HepG2 (cell line): ENCODE measurements around the gene NAGS. TPM values are rescaled to one million over a fixed set of nuclear protein-coding genes. Genes with fewer than 3 reads are reported as not detected.

Source experiments
- CBX5 ChIP-seq: sonication (generic); formaldehyde crosslinking; IDR thresholded peaks from 2 replicates; pipeline ENCODE4 v1.4.0; 2020; ENCODE audit warnings: missing genetic modification reagents, borderline replicate concordance
- DR1 ChIP-seq: sonication (generic); formaldehyde crosslinking; IDR thresholded peaks from 2 replicates; pipeline ENCODE4 v1.8.0; 2021; ENCODE audit warnings: mild to moderate bottlenecking, missing genetic modification reagents, inconsistent platforms
- ELF3 ChIP-seq: IDR thresholded peaks from 2 replicates; pipeline ENCODE4 v1.6.1; 2016; ENCODE audit warnings: missing genetic modification reagents, missing compliant biosample characterization
- FOXK1 ChIP-seq: sonication (generic); formaldehyde crosslinking; IDR thresholded peaks from 2 replicates; pipeline ENCODE4 v1.4.0; 2020; ENCODE audit warnings: low read depth, missing genetic modification reagents, borderline replicate concordance
- GATAD1 ChIP-seq: IDR thresholded peaks from 2 replicates; pipeline ENCODE4 v1.6.1; 2016; ENCODE audit warnings: missing genetic modification reagents, missing compliant biosample characterization
- IKZF5 ChIP-seq: IDR thresholded peaks from 2 replicates; pipeline ENCODE4 v1.6.1; 2018; ENCODE audit warnings: missing genetic modification reagents, mild to moderate bottlenecking, missing compliant biosample characterization
- IRF9 ChIP-seq: sonication (generic); formaldehyde crosslinking; IDR thresholded peaks from 2 replicates; pipeline ENCODE4 v1.8.0; 2022; ENCODE audit warnings: missing genetic modification reagents, mild to moderate bottlenecking, borderline replicate concordance
- ISL2 ChIP-seq: sonication (generic); formaldehyde crosslinking; IDR thresholded peaks from 2 replicates; pipeline ENCODE4 v1.5.0; 2020; ENCODE audit warnings: missing genetic modification reagents
- MIXL1 ChIP-seq: IDR thresholded peaks from 2 replicates; pipeline ENCODE4 v1.6.1; 2016
- NFKB2 ChIP-seq: sonication (generic); formaldehyde crosslinking; IDR thresholded peaks from 2 replicates; pipeline ENCODE4 v1.4.0; 2020; ENCODE audit warnings: missing genetic modification reagents, borderline replicate concordance
- NR2F2 ChIP-seq: IDR thresholded peaks from 2 replicates; pipeline ENCODE4 v1.6.1; 2012; ENCODE audit warnings: low read depth, inconsistent platforms, borderline replicate concordance
- PATZ1 ChIP-seq: sonication (generic); formaldehyde crosslinking; IDR thresholded peaks from 2 replicates; pipeline ENCODE4 v1.4.0; 2020; ENCODE audit warnings: missing genetic modification reagents
- POLR2A ChIP-seq, 2 experiments: IDR thresholded peaks; 2 replicates each; pipeline ENCODE4 v1.6.1; 2011; ENCODE audit warnings: low read depth in 2 of 2, low read length in 2 of 2, mild to moderate bottlenecking in 1 of 2, moderate library complexity in 1 of 2; ENCODE audit not compliant: insufficient read depth in 1 of 2
- SALL2 ChIP-seq: sonication (generic); formaldehyde crosslinking; IDR thresholded peaks from 2 replicates; pipeline ENCODE4 v1.8.1; 2023; ENCODE audit warnings: mild to moderate bottlenecking, missing genetic modification reagents, inconsistent platforms
- SPEN ChIP-seq: sonication (generic); formaldehyde crosslinking; IDR thresholded peaks from 2 replicates; pipeline ENCODE4 v1.5.1; 2020; ENCODE audit warnings: low read depth, mild to moderate bottlenecking, missing genetic modification reagents
- ZHX2 ChIP-seq, 2 experiments: sonication (generic) in 1 of 2; formaldehyde crosslinking in 1 of 2; IDR thresholded peaks; 2 replicates each; pipeline versions ENCODE4 v1.6.1 to v1.9.0; 2014 to 2022; ENCODE audit warnings: antibody characterized with exemption in 1 of 2, borderline replicate concordance in 1 of 2, inconsistent platforms in 1 of 2, low read depth in 1 of 2, missing genetic modification reagents in 1 of 2
- ZMYM4 ChIP-seq: sonication (generic); formaldehyde crosslinking; IDR thresholded peaks from 2 replicates; pipeline ENCODE4 v1.8.1; 2023; ENCODE audit warnings: mild to moderate bottlenecking, missing genetic modification reagents
- ZNF124 ChIP-seq: sonication (generic); formaldehyde crosslinking; IDR thresholded peaks from 2 replicates; pipeline ENCODE4 v1.4.0; 2020; ENCODE audit warnings: missing genetic modification reagents
- ZNF441 ChIP-seq: sonication (generic); formaldehyde crosslinking; IDR thresholded peaks from 2 replicates; pipeline ENCODE4 v1.7.0; 2021; ENCODE audit warnings: missing genetic modification reagents, borderline replicate concordance
- ZNF607 ChIP-seq: sonication (generic); formaldehyde crosslinking; IDR thresholded peaks from 2 replicates; pipeline ENCODE4 v1.5.1; 2020; ENCODE audit warnings: missing genetic modification reagents, mild to moderate bottlenecking, borderline replicate concordance
- polyA plus RNA-seq, 8 experiments: library from polyadenylated mRNA; depleted of rRNA in 3 of 8; stranded (reverse) in 7 of 8; unstranded in 1 of 8; fragments of >200 nt; fragmentation: Illumina TruSeq in 4 of 8; extraction: Trizol in 4 of 8; gene quantifications; 2 replicates each; pipeline versions ENCODE4 v1.2.1 to v1.2.3, GENCODE V29; 2011 to 2016; ENCODE audit warnings: low read depth in 4 of 8, missing spikeins in 1 of 8, mixed read lengths in 1 of 8; ENCODE audit not compliant: insufficient read depth in 1 of 8
- total RNA-seq, 5 experiments: library from RNA; depleted of rRNA; stranded (reverse); fragments of >200 nt; fragmentation: Illumina TruSeq; extraction: Trizol; gene quantifications; 2 replicates each; pipeline ENCODE4 v1.2.3, GENCODE V29; 2016; ENCODE audit warnings: low read depth in 1 of 5

Gene NAGS
- total and polyA plus RNA-seq, 2 of the 13 experiments (the other 11 are each of a cell fraction or from before 2014, with no cell fraction given): 4.3 to 5.1 TPM

- TF ChIP-seq SPEN (0 out of 2 replicates have a peak, but pooled peaks have one; percentile 17), MIXL1 (no peak; the same call in 1 of the 2 replicates), ZNF607 (CRISPR knock-in tag) (0 out of 2 replicates have a peak, but pooled peaks have one; percentile 55), ZHX2 (IDR thresholded peaks at IDR 0.05; ENCODE audit: low read depth) (0 out of 2 replicates have a peak, but pooled peaks have one; percentile 15), ZHX2 (CRISPR knock-in tag; IDR thresholded peaks at IDR 0.05; ENCODE audit: borderline replicate concordance) (no peak), GATAD1 (CRISPR knock-in tag) (0 out of 2 replicates have a peak, but pooled peaks have one; percentile 29), IRF9 (no peak), ZMYM4 (peak; percentile 42; the same call in 1 of the 2 replicates), POLR2A (IDR thresholded peaks at IDR 0.05; ENCODE audit: insufficient read depth in 1 of 2, low read depth in 2 of 2, low read length in 2 of 2) (peak; percentile 81 to 86), IKZF5 (CRISPR knock-in tag) (peak; percentile 70; the same call in 1 of the 2 replicates), FOXK1 (CRISPR knock-in tag) (0 out of 2 replicates have a peak, but pooled peaks have one; percentile 47), ELF3 (peak; percentile 56), NR2F2 (peak; percentile 53; the same call in 1 of the 2 replicates), NFKB2 (CRISPR knock-in tag) (peak; percentile 42; the same call in 1 of the 2 replicates), SALL2 (CRISPR knock-in tag) (peak; percentile 27; the same call in 1 of the 2 replicates), CBX5 (CRISPR knock-in tag) (0 out of 2 replicates have a peak, but pooled peaks have one; percentile 35), PATZ1 (peak; percentile 80), ZNF441 (CRISPR knock-in tag) (no peak; the same call in 1 of the 2 replicates), DR1 (peak; percentile 13; the same call in 1 of the 2 replicates), ISL2 (CRISPR knock-in tag) (peak; percentile 49), ZNF124 (CRISPR knock-in tag) (0 out of 2 replicates have a peak, but pooled peaks have one; percentile 21)
These were observed 2.9 kb upstream of the NAGS start (continued) for GRCh38 chr17:44001461-44001920.
